ENCODE data around the gene NFIA.
"Not testable (repeated sequence)": the region's sequence is repeated elsewhere in the genome, so short reads cannot be mapped to it uniquely, and the experiment has no call there.

Gene NFIA

GRCh38 chr1:61061601-61062000, 20.8 kb upstream of the NFIA start:
- not testable (repeated sequence) for DNase-seq

- no peak for DNase-seq
Observed at GRCh38 chr1:61064673-61065072, 17.7 kb upstream of the NFIA start.

- DNase-seq = no peak
Observed at GRCh38 chr1:61067446-61068019, 14.8 kb upstream of the NFIA start.

- no peak for DNase-seq
Observed at GRCh38 chr1:61070054-61070453, 12.3 kb upstream of the NFIA start.

- DNase-seq = no peak
Observed at GRCh38 chr1:61071205-61072130, 10.9 kb upstream of the NFIA start.

- no peak for DNase-seq
Observed at GRCh38 chr1:61073871-61074270, 8.5 kb upstream of the NFIA start.

GRCh38 chr1:61075833-61076232, 6.5 kb upstream of the NFIA start:
- not testable (repeated sequence) for DNase-seq

- DNase-seq = peak; percentile 84
Observed at GRCh38 chr1:61076728-61077675, 5.4 kb upstream of the NFIA start.

GRCh38 chr1:61077676-61078541, 4.5 kb upstream of the NFIA start:
- DNase-seq = peak; percentile 96

- DNase-seq = no peak
Observed at GRCh38 chr1:61078618-61079295, 3.6 kb upstream of the NFIA start.

- no peak for DNase-seq
Observed at GRCh38 chr1:61079296-61079897, 3.0 kb upstream of the NFIA start.

GRCh38 chr1:61079898-61080336, 2.4 kb upstream of the NFIA start:
- DNase-seq = no peak

GRCh38 chr1:61080413-61081143, 1.8 kb upstream of the NFIA start:
- peak; percentile 1 for DNase-seq

- DNase-seq = no peak
Observed at GRCh38 chr1:61081144-61081685, 1.1 kb upstream of the NFIA start.

GRCh38 chr1:61081686-61082310, 563 bp upstream of the NFIA start:
- DNase-seq = peak; percentile 43

- DNase-seq = peak; percentile 13
Observed at GRCh38 chr1:61083013-61083806, 849 bp downstream of the NFIA start.

GRCh38 chr1:61083807-61084440, 1.6 kb downstream of the NFIA start:
- DNase-seq = no peak

GRCh38 chr1:61084491-61085031, 2.2 kb downstream of the NFIA start:
- no peak for DNase-seq
